SIG-M5 (cell line): ENCODE results near the gene EMC1.
"Not testable (repeated sequence)": the region's sequence is repeated elsewhere in the genome, so short reads cannot be mapped to it uniquely, and the experiment has no call there.

Source experiments
- DNase-seq: peaks from one replicate; lab custom pipeline; 2025; lab: John Stamatoyannopoulos, UW

The EMC1 gene

DNA sequence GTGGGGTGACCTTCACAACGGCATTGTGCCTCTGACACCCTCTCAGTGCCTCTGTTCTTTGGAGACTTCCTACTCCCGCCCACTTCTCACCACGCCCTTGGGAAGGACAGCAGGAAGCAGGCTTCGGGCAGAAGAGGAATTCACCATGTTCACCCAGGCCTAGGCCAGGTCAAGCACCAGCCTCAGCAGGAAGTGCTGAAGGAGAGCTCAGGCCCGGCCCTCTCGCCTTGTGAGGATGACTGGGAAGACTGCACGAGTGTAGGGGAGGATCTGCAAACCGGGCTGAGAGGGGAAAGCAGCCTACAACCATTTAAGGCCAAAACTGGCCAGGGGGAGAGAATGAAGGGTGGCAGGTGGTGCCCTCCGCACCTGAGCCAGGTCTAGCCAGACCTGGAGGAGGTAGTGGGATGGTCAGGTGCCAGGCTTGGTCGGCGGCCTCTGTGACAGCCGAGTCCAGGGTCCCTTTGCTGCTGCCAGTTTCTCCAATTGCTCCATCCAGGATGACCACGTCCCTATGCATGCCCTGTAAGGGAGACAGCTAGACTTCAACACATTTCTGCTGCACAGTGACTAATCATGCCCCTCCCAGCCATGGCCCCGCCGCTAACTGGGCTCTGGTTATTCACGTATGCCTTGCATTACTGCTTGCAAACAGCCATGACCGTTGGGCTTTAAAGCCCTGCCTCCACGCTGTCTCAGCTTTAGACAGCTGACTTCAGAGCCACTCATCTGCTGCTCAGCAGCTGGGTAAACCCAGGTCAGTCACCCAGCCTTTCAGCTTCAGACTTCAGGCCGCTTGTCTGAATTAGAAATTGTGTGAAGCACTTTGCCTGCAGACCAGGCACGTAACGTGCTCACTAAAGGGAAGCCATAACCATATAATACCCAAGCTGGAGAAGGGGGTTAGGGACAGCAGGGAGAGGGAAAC, 9.2 kb upstream of the EMC1 start:
- no peak for DNase-seq

DNA sequence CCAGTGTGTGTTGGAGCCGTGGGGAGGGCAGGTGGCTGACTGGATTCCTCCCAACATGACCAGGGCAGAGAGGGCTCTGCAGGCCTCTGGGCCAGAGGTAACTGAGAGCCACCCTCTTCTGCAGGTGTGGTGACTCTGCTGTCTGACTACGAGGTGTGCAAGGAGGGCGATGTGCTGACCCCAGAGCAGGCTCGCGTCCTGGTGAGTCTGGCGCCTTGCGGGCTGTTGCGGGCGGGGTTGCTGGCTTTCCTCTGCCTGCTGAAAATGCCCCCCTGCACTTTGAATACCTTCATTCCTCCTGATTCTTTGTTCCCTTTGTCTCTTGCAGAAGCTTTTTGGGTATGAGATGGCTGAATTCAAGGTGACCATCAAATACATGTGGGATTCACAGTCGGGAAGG, 7.0 kb upstream of the EMC1 start:
- DNase-seq: no peak

DNA sequence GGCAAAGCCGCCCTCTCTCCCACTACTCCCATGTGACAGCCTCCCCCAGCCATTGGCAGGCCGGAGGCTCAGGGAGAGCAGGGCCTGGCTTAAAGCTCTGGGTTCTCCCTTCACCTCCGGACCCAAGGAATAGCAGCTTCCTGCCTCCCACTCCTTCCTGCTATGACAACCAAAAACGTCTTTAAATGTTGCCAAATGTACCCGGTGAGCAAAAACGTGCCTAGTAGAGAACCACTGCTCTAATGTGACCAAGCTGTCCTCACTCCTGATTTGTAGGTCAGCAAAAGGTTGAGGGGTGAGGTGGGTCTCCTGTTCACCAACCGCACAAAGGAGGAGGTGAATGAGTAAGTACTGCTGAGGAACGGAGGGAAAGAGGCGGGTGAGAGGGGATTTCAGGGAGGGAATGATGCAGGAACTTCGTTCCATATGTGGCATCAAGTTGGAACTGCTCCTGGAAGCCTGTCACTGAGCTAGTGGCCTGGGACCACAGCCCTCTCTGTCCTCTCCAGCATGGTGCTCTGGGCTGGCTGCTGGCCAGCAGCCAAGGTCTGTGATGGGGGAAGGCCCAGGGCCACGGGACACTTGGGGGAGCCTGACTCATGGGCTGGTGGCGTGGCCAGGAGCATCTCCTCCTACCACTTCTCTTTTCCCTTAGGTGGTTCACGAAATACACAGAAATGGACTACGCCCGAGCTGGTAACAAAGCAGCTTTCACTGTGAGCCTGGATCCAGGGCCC, 6.0 kb upstream of the EMC1 start:
- DNase-seq: no peak

DNA sequence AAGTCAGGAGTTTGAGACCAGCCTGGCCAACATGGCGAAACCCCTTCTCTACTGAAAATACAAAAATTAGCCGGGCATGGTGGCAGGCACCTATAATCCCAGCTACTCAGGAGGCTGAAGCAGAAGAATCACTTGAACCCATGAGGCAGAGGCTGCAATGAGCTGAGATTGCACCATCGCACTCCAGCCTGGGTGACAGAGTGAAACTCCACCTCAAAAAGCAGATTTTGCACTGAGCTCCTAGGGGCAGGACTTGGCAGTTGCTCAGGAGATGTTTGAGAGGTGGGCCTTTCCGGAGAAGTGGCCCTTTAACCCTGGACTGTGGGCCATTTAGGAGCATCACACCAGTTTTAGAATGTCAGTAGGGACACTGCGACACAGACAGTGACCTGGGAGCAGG, 5.0 kb upstream of the EMC1 start:
- not testable (repeated sequence) for DNase-seq

DNA sequence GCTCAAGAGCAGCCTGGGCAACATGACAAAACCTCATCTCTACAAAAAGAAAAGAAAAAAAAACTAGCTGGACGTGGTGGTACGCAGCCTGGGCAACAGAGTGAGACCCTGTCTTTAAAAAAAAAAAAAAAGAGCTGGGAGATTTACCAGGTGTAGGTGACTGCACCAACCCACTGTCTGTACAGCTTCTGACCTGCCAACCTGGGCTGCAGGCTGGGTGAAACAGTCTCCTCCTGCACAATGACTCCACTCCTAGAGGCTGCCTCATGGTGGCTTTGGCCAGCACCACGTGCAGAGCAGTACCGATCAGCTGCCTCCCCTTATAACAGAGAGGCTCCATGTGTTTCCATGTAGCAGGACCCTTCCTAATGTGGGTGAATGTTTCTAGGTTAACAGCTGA, 4.0 kb upstream of the EMC1 start:
- no peak for DNase-seq

DNA sequence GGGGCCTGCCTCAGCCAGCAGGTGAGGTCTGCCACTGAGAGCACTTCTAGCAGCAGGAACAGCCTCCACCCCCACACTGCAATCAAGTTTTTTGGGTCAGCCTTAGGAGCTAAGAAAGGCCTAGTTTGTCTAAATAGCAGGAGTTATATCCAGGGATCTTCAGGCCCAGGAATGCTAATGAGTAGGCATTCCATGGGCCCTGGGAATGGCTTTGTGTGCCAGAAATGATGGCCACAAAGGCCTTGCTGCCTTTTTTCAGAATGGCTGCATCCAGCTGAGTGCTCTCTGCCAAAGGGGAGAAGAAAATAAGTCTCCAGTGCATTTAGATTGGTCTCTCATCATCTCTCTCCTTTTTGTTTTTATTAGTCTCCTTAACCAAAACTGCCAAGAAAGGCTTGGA, 3.1 kb upstream of the EMC1 start:
- no peak for DNase-seq

DNA sequence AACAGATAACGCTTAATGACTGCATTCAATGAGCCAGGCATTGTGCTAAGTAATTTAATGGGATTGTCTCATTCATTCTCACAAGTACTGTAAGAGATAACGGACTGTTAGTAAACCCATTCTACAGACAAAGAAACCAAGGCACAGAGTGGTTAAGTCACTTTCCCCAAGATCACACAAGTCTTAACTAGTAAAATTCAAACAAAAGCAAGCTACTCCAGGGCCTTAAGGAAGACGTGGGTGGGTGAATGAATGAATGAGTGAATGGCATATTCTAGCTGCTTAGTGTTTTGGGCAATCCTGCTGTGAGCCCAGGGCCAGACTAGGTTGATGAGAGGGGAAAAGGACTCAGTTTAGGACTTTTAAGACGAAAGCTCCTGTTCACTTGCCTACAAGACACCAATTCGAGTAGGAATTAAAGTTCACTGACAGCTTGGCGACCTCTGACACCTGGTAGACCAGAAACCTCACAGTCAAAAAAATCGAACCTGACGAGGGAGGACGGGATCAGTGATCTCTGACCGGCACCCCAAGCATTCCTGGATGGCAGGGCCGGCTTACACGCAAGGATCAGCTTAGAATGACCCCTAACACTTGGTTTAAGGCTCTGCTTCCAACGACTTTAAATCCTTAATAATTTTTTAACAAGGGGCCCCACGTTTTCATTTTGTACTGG, 557 bp downstream of the EMC1 start:
- DNase-seq: no peak

DNA sequence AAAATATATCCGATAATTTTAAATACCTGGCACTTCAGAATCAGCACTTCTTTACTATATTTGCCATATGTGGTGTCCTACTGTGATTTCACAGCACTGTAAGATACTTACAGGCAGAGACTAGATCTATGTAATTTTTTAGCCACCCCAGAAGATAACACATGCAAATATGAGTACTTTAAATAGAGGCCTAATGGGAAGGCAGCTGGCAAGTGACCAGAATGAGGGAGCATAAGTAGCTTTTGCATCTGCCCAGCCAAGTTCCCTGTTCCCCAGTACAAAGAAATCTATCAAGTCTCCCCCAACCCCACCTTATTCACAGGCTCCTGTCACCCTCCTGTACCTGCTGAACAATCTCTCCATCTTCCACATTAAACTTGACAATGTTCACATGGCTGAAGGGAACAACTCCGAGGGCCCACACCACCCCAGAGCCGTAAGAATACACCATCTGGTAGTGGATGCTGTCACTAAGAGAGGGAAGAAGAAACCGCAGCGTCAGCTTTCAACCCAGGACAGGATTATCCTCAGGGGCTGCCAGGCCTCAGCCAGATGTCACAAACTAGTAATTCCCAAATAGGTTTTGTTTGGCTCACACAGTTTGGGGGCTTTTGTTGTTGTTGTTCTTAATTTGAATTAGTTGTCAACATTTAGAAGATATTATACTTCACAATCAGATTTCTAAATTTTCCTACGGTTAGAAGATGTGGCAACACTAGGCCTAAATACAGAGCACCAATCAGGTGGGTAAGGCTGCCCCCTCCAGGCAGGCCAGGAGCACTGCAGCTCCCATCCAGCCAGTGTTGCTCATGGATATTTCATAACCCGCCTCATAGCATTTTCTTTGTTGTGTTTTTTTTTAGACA, 10.4 kb downstream of the EMC1 start:
- no peak for DNase-seq

DNA sequence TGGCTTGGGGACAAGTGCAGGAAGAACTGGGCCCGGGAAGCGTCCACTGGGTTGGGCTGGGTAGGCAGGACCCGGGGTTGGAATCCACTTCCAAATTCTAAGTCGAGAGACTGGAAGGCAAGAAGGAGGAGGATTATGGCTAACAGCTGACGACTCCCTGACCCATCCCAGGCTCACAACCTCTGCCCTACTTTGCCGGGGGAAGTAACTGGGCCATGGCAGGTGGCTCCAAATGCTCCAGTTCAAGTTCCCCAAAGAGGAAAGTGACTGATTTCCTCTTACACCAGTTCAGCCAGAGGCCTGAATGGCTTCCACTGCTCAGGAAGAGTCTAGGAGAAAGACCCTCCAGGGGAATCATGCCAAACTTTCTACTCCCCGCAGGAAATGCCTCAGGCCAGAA, 11.4 kb downstream of the EMC1 start:
- DNase-seq: no peak

DNA sequence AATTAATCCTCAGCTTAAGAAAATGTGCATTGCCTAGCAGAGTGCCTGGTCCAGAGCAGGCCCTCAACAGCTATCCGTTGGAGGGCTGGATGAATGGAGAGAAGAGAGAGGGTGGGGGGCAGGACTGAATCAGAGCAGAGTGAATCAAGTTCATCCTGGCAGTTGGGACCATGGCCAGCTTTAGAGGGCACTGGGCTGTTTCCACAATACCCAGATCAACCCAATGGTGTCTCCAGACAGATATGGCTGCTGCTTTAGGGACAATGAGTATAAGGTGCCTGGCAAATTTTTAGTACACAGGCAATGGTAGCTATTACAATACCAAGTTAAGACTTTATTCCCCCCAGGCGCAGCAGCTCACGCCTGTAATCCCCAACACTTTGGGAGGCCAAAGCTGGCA, 17.1 kb downstream of the EMC1 start:
- DNase-seq: no peak

DNA sequence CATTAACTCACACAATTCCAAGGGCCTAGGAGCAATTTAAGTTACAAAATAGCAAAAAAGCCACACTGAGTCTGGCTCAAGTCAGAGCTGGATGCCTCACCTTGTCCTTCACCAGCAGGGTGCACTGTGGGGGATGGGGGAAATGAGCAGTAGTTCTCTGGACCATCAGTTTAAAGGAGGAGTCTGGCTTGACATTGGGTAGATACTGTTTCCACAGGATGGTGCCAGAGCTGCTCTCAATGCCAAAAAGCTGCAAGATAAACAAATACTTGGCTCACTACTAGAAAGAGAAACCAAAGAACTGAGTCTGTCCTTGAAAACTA, 18.8 kb downstream of the EMC1 start:
- DNase-seq: no peak

DNA sequence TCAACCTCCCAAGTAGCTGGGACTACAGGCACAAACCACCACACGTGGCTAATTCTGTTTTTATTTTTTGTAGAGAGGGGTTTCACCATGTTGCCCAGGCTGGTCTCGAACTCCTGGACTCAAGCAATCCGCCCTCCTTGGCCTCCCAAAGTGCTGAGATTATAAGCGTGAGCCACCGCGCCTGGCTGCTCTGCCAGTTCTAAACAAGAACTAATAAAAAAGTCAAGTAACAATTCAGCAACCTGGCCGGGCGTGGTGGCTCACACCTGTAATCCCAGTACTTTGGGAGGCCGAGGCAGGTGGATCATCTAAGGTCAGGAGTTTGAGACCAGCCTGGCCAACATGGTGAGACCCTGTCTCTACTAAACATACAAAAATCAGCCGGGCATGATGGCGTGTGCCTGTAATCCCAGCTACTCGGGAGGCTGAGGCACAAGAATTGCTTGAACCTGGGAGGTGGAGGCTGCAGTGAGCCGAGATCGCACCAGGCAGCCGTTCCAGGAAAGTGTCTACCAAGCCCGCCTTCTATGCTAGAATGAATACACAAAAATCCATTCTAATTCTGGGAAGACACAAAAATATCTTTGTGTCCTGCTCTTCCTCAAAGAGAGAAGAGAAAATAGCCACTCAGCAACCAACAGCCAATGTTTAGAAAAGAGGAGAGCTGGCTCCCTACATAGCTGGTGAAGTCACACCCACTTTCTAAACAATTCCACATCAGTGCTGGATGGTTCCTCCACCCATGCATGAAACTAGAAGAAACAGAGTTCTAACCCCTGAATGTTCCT, 19.4 kb downstream of the EMC1 start:
- DNase-seq: not testable (repeated sequence)

DNA sequence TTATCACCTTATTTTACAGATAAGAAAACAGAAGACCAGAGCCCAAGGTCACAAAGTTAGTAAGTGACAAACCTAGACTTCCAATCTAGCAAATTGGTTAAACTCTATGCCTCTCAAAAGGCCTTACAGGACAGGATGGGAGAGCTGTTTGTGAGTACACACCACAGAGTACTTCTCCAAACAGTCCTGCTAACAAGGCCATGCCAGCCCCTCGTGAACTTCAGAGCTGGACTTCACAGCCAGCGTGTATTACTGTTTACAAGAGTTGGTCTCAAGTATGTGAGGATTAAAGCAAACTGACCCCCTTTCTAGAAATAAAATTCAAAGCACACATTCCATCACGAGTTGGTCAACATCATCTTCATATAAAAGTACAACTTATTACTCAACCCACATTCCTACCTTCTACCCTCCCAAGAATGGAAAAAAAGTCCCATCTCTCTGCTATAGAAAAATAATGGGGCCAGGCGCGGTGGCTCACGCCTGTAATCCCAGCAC, 21.4 kb downstream of the EMC1 start:
- DNase-seq: no peak

DNA sequence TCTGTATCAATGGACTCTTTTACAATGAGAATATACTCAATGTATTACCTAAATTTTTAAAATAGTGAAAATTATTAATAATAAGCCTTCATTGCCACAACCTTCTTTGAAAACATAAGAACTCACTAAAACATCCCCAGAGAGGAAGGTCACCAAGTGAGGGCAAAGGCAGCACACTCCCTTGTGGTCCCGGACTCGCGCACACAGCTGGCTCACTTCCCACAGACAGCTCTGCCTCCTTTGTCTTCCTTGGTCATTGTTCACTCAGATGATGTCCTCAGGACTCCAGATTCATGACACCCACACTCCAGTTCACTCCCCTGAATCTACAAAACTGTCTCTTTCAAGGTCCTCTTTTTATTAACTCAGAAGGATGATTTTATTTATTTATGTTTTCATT, 22.1 kb downstream of the EMC1 start:
- DNase-seq: no peak

DNA sequence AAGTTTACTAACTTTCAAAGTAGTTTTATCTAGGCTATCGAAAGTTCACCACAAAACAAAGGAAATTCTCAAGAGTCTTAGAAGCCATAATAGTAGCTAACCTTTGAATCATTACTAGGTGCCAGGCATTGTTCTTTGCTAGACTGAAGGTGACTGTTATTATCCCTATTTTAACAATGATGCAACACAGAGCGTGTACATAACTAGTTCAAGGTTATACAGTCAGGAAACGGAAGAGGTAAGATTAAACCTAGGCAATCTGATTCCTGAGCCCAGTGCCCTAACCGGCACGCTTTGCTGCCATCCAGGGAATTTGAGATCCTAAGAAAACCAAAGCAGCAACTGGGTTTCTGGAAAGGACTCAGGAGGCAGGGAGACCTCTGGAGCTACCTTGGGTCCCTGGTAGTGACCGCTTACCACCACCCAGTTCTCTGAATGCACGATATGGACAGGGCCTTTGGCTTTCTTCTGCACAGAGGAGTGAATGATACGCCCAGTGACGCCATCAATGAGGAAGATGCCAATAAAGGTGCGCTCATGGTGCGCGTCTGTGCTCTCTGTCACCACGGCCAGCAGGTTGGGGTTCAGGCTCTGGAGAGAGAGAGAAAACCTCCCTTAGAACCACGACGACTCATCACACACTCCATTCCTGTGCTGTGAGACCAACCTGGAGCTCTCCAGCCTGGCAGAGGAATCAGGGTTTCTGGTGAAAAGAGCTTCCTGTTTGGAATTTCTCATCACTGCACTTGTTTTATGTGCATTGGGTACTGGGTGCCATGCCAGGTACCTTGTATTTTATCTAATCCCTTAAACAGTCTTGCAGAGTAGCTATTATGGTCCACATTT, 28.1 kb downstream of the EMC1 start:
- DNase-seq: no peak

DNA sequence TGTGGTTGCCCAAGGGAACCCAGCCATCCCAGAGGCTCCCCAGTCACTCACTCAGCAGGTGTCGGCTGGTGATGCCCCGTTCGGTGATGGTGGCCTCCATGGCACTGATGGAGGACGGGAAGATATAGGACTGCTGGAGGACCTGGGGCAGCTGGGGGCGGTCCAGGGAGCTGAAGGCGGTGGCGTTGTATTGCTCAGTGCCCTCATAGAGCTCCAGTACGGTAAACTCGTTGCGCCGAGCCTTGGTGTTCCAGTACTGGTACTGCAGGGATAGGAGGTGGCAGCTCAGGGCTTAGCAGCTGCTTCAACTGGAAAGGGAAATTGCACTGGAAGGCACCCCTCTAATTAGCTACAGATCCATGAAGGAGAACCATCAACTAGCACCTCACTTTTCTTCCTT, 28.8 kb downstream of the EMC1 start:
- DNase-seq: no peak

DNA sequence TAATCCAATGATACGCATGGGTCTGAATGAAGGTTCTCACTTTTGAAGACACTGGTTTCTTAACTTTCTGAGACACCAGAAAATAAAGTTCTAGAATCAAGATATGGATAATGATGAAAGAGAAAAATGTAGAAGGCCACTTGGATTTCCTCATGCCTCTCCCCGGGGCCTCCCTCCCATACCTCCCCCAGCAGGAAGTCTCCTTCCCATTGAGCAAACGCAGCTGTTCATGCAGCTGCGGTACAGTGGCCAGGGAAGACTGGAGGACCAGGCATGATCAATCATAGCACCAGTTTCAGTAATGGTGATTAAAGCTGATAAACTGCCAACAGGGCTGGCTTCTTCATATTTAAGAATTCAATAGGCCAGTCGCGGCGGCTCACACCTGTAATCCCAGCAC, 30.3 kb downstream of the EMC1 start:
- no peak for DNase-seq

DNA sequence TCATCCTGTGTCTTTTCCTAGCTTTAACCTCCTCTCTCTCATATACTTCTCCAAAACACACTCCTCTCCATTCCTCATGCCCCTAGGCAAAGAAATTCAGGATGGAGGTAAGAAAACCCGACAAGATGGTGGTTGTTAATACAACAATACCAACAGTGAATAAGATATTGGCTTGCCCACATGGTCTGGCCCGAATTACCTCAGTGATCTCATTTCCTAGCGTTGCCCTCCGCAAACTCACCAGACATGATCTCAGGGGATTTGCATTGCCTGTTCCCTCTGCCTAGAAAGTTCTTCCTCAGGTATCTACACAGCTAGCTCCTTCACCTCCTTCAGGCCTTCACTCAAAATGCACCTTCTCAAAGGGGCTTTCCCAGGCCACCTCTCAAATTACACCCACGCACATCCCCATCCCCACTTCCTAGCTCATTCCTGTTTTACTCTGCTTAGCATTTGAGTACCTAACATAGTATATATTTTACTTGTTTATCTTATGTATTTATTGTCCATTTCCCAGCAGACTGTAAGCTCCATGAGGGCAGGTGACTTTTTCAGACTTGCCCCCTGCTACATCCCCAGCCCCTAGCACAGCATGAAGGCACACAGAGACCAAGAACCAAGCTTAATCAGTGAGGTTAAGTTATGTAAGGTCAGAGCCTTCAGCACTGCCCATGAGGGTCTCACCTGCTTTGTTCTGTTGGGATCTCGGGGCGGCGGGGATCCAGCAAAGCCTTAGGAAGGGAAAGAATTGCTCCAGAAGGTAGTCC, 31.1 kb downstream of the EMC1 start:
- DNase-seq: no peak

DNA sequence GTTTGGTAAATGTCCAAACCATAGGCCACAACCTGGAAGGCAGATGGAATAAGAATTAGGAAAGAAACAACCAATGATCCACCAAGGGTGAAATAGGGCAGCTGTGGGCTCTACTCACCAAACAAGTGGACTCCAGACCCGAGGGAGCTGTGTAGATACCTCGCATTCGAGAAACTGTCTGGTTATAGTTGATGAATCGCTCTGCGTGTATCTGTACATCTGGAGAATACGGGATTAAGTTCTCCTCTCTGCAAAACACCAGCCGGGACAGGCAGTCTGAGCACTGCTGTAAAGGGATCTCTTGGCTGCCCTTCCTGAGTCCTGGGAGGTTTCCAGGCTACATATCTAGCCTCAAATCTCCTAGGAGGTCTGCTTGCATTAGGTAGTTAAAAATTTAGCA, 31.9 kb downstream of the EMC1 start:
- no peak for DNase-seq
